Fibroblast of lung (primary cell): ENCODE data around the gene PFN1.

ENCODE experiments used
- CTCF ChIP-seq, 2 donors: IDR thresholded peaks in 1 of 2; conservative IDR thresholded peaks in 1 of 2; 1 replicate in 1 of 2; 2 replicates in 1 of 2; pipeline ENCODE4 v1.5.1; 2011 to 2012; ENCODE audit warnings: low read length in 2 of 2, control low read depth in 1 of 2, inconsistent platforms in 1 of 2, low read depth in 1 of 2, mild to moderate bottlenecking in 1 of 2
- EZH2 ChIP-seq: IDR thresholded peaks from 2 replicates; pipeline ENCODE4 v1.5.1; 2012; ENCODE audit warnings: low read length, control low read depth, mild to moderate bottlenecking; ENCODE audit errors: missing control alignments

- TF ChIP-seq CTCF (conservative IDR thresholded peaks at IDR 0.05 in 1 of 2, IDR thresholded peaks at IDR 0.05 in 1 of 2; ENCODE audit: low read depth in 1 of 2, low read length in 2 of 2) = no peak
- no peak for TF ChIP-seq EZH2
These were observed 23.5 kb upstream of the PFN1 start for GRCh38 chr17:4971826-4972225.
